Measurements from ENCODE around the gene INIP.

INIP gene

DNA sequence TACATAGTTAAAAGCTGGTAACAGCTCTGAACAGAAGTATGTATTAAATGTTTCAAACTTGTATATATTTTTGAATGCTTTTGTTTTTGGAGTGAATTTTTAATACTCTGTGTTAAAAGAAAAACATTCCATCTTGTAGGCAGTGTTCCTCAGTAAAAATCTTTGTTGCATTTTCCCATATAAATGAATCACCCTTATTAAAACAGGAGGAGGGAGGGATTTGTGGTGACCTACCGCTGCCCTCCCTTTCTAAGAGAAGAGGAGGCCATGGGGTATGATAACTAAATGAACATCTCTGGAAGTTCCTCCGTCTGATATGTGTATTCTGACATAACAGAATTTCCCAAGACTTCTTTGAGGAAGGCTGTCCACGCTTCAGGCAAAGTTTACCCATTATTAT lies 53.4 kb downstream of the INIP start:
- WGBS: 77% methylated on average over 2 of the region's 3 CpGs
- no peak for DNase-seq
- no peak overlapping the region for H3K4me3 ChIP-seq (ENCODE audit: insufficient read depth in 1 of 2, low read depth in 1 of 2, low read length in 2 of 2)
- no peaks in the 10 kb centered on the region for H3K79me1 ChIP-seq (replicated peaks; ENCODE audit: low read length, poor library complexity, severe bottlenecking)
- H2BK15ac ChIP-seq (ENCODE audit: low read depth, poor library complexity, severe bottlenecking): no peak overlapping the region
- H2AFZ ChIP-seq (ENCODE audit: low read depth, low read length): no peak overlapping the region
- no peak overlapping the region for H4K91ac ChIP-seq (ENCODE audit: low read length)
- no peaks in the 10 kb centered on the region for H3K27me3 ChIP-seq (ENCODE audit: control insufficient read depth in 1 of 2, insufficient read depth in 1 of 2, low read length in 2 of 2)
- H3K9me3 ChIP-seq (ENCODE audit: control insufficient read depth, low read length): no peaks in the 10 kb centered on the region
- no peak overlapping the region for H3K27ac ChIP-seq (ENCODE audit: low read length, poor library complexity, severe bottlenecking)
- no peak overlapping the region for H2BK5ac ChIP-seq (ENCODE audit: low read depth, low read length, poor library complexity, severe bottlenecking)
- H4K8ac ChIP-seq (ENCODE audit: low read length): no peak overlapping the region
- H3K36me3 ChIP-seq (ENCODE audit: control insufficient read depth in 1 of 2, insufficient read depth in 2 of 2, low read depth in 1 of 2, low read length in 2 of 2): peaks cover 0 to 7% of the 10 kb centered on the region in 2 experiments
- H3K18ac ChIP-seq (ENCODE audit: low read depth in 1 of 2, low read length in 2 of 2): no peak overlapping the region
- H2BK12ac ChIP-seq (ENCODE audit: low read length in 2 of 2): no peak overlapping the region
- H3K14ac ChIP-seq (ENCODE audit: low read length in 2 of 2): no peak overlapping the region
- H3K4me1 ChIP-seq (ENCODE audit: control insufficient read depth, insufficient read depth, low read depth, low read length): no peaks in the 10 kb centered on the region
- H2BK120ac ChIP-seq (ENCODE audit: low read depth, low read length): no peak overlapping the region
- no peak overlapping the region for H3K23ac ChIP-seq (ENCODE audit: low read length in 2 of 2)
- H3K4ac ChIP-seq (ENCODE audit: low read depth in 1 of 2, low read length in 2 of 2): no peak overlapping the region
- no peak overlapping the region for H3K9ac ChIP-seq (ENCODE audit: low read length)
- H3K4me2 ChIP-seq (ENCODE audit: low read length, poor library complexity, severe bottlenecking): no peak overlapping the region
- no peak overlapping the region for H2AK5ac ChIP-seq (ENCODE audit: low read length, severe bottlenecking)

DNA sequence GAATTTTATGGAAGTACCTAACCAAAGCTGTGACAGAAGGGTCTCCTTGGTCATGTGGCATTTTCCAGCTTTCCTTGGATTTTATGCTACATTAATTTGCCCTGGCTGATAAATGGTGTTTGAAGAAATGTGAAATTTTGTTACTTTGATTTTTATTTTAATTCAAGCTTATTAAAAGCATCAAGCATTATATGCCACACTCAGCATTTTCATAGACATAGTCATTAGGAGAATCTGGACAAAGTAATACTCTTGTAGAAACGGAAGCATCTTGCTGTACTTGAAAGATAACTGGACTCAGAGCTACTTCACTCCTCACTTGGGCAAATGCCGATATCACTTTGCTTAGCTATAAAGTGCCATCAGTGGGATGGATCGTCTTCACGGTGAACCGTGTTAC lies 54.2 kb downstream of the INIP start:
- H3K27ac ChIP-seq (ENCODE audit: low read length, poor library complexity, severe bottlenecking): no peak overlapping the region
- no peak overlapping the region for H2BK5ac ChIP-seq (ENCODE audit: low read depth, low read length, poor library complexity, severe bottlenecking)
- no peak overlapping the region for H2BK12ac ChIP-seq (ENCODE audit: low read length in 2 of 2)
- no peak overlapping the region for H3K23ac ChIP-seq (ENCODE audit: low read length in 2 of 2)
- no peak overlapping the region for H3K18ac ChIP-seq (ENCODE audit: low read depth in 1 of 2, low read length in 2 of 2)
- no peak overlapping the region for H2BK15ac ChIP-seq (ENCODE audit: low read depth, poor library complexity, severe bottlenecking)
- DNase-seq: no peak
- H2BK120ac ChIP-seq (ENCODE audit: low read depth, low read length): no peak overlapping the region
- 97% methylated on average over 4 of the region's 5 CpGs for WGBS
- H3K4me3 ChIP-seq (ENCODE audit: insufficient read depth in 1 of 2, low read depth in 1 of 2, low read length in 2 of 2): no peak overlapping the region
- no peaks in the 10 kb centered on the region for H3K4me1 ChIP-seq (ENCODE audit: control insufficient read depth, insufficient read depth, low read depth, low read length)
- peaks cover 0 to 12% of the 10 kb centered on the region in 2 experiments for H3K36me3 ChIP-seq (ENCODE audit: control insufficient read depth in 1 of 2, insufficient read depth in 2 of 2, low read depth in 1 of 2, low read length in 2 of 2)
- no peaks in the 10 kb centered on the region for H3K9me3 ChIP-seq (ENCODE audit: control insufficient read depth, low read length)
- no peak overlapping the region for H2AFZ ChIP-seq (ENCODE audit: low read depth, low read length)
- no peak overlapping the region for H4K91ac ChIP-seq (ENCODE audit: low read length)
- no peak overlapping the region for H4K8ac ChIP-seq (ENCODE audit: low read length)
- no peak overlapping the region for H2AK5ac ChIP-seq (ENCODE audit: low read length, severe bottlenecking)
- H3K4ac ChIP-seq (ENCODE audit: low read depth in 1 of 2, low read length in 2 of 2): no peak overlapping the region
- no peak overlapping the region for H3K9ac ChIP-seq (ENCODE audit: low read length)
- no peaks in the 10 kb centered on the region for H3K79me1 ChIP-seq (replicated peaks; ENCODE audit: low read length, poor library complexity, severe bottlenecking)
- no peak overlapping the region for H3K14ac ChIP-seq (ENCODE audit: low read length in 2 of 2)
- no peaks in the 10 kb centered on the region for H3K27me3 ChIP-seq (ENCODE audit: control insufficient read depth in 1 of 2, insufficient read depth in 1 of 2, low read length in 2 of 2)
- no peak overlapping the region for H3K4me2 ChIP-seq (ENCODE audit: low read length, poor library complexity, severe bottlenecking)

DNA sequence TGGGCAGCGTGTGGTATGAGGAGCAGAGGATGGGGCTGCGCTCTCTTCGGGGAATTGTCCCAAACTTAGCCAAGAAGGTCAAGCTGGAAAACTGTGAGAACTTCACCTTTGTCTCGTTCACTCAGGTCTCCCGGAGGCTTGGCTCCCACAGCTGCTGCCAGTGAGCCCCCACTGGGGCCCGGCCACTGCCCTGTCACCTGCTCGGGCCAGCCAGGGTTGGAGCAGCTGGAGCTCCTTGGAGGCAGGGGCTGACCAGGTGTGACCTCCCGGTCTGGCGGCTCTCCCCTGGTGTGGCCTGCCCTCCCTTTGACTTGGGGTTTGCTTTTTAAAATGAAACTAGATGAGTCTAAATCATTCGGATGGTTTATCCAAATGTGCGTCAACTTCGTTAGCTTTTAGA lies 58.0 kb downstream of the INIP start:
- Histone ChIP-seq H3K14ac (ENCODE audit: low read length in 2 of 2) (no peak overlapping the region), H3K4me3 (ENCODE audit: insufficient read depth in 1 of 2, low read depth in 1 of 2, low read length in 2 of 2) (no peak overlapping the region), H3K27me3 (ENCODE audit: control insufficient read depth in 1 of 2, insufficient read depth in 1 of 2, low read length in 2 of 2) (no peaks in the 10 kb centered on the region), H3K4me2 (ENCODE audit: low read length, poor library complexity, severe bottlenecking) (no peak overlapping the region), H3K4me1 (ENCODE audit: control insufficient read depth, insufficient read depth, low read depth, low read length) (no peaks in the 10 kb centered on the region), H3K4ac (ENCODE audit: low read depth in 1 of 2, low read length in 2 of 2) (no peak overlapping the region), H3K36me3 (ENCODE audit: control insufficient read depth in 1 of 2, insufficient read depth in 2 of 2, low read depth in 1 of 2, low read length in 2 of 2) (peaks cover 0 to 12% of the 10 kb centered on the region in 2 experiments), H3K18ac (ENCODE audit: low read depth in 1 of 2, low read length in 2 of 2) (no peak overlapping the region), H3K79me1 (replicated peaks; ENCODE audit: low read length, poor library complexity, severe bottlenecking) (no peaks in the 10 kb centered on the region), H3K9me3 (ENCODE audit: control insufficient read depth, low read length) (no peaks in the 10 kb centered on the region), H3K27ac (ENCODE audit: low read length, poor library complexity, severe bottlenecking) (no peak overlapping the region), H2BK120ac (ENCODE audit: low read depth, low read length) (no peak overlapping the region), H2AFZ (ENCODE audit: low read depth, low read length) (no peak overlapping the region), H2BK15ac (ENCODE audit: low read depth, poor library complexity, severe bottlenecking) (no peak overlapping the region), H2AK5ac (ENCODE audit: low read length, severe bottlenecking) (no peak overlapping the region), H2BK5ac (ENCODE audit: low read depth, low read length, poor library complexity, severe bottlenecking) (no peak overlapping the region), H4K8ac (ENCODE audit: low read length) (no peak overlapping the region), H4K91ac (ENCODE audit: low read length) (no peak overlapping the region), H3K23ac (ENCODE audit: low read length in 2 of 2) (no peak overlapping the region), H3K9ac (ENCODE audit: low read length) (no peak overlapping the region), H2BK12ac (ENCODE audit: low read length in 2 of 2) (no peak overlapping the region)
- no peak for DNase-seq
- WGBS: 95% methylated on average over 9 of the region's 12 CpGs

DNA sequence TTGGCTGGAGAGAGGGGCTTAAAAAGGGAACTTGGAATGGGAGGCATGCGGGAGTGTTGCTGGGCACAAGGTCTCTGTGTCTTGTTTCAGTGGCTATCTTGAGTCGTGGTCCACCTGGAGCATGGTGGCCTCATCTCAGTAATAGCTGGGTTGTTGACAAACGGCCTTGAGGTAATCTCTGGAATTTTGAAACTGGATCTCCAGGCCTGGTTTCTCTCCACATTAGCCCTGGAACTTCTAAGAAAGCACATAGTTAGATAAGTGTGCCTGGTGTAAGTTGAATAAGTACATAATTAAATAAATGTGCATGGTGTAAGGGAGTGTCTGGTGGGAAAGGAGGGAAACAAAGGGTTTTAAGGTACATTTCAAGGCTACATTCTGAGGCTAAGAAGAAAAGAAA lies 62.2 kb downstream of the INIP start:
- H2BK15ac ChIP-seq (ENCODE audit: low read depth, poor library complexity, severe bottlenecking): no peak overlapping the region
- H2BK12ac ChIP-seq (ENCODE audit: low read length in 2 of 2): no peak overlapping the region
- H2AFZ ChIP-seq (ENCODE audit: low read depth, low read length): no peak overlapping the region
- no peaks in the 10 kb centered on the region for H3K9me3 ChIP-seq (ENCODE audit: control insufficient read depth, low read length)
- no peak overlapping the region for H3K9ac ChIP-seq (ENCODE audit: low read length)
- H3K36me3 ChIP-seq (ENCODE audit: control insufficient read depth in 1 of 2, insufficient read depth in 2 of 2, low read depth in 1 of 2, low read length in 2 of 2): peaks cover 0 to 12% of the 10 kb centered on the region in 2 experiments
- H3K4me1 ChIP-seq (ENCODE audit: control insufficient read depth, insufficient read depth, low read depth, low read length): peaks cover 2% of the 10 kb centered on the region
- H3K79me1 ChIP-seq (replicated peaks; ENCODE audit: low read length, poor library complexity, severe bottlenecking): no peaks in the 10 kb centered on the region
- no peaks in the 10 kb centered on the region for H3K27me3 ChIP-seq (ENCODE audit: control insufficient read depth in 1 of 2, insufficient read depth in 1 of 2, low read length in 2 of 2)
- no peak overlapping the region for H4K8ac ChIP-seq (ENCODE audit: low read length)
- H2AK5ac ChIP-seq (ENCODE audit: low read length, severe bottlenecking): no peak overlapping the region
- no peak overlapping the region for H3K4me3 ChIP-seq (ENCODE audit: insufficient read depth in 1 of 2, low read depth in 1 of 2, low read length in 2 of 2)
- no peak overlapping the region for H3K4me2 ChIP-seq (ENCODE audit: low read length, poor library complexity, severe bottlenecking)
- H3K27ac ChIP-seq (ENCODE audit: low read length, poor library complexity, severe bottlenecking): no peak overlapping the region
- no peak overlapping the region for H3K23ac ChIP-seq (ENCODE audit: low read length in 2 of 2)
- H3K18ac ChIP-seq (ENCODE audit: low read depth in 1 of 2, low read length in 2 of 2): no peak overlapping the region
- H4K91ac ChIP-seq (ENCODE audit: low read length): no peak overlapping the region
- H2BK120ac ChIP-seq (ENCODE audit: low read depth, low read length): no peak overlapping the region
- H3K4ac ChIP-seq (ENCODE audit: low read depth in 1 of 2, low read length in 2 of 2): no peak overlapping the region
- WGBS: 67% methylated on average over 3 of the region's 3 CpGs
- no peak overlapping the region for H3K14ac ChIP-seq (ENCODE audit: low read length in 2 of 2)
- no peak for DNase-seq
- no peak overlapping the region for H2BK5ac ChIP-seq (ENCODE audit: low read depth, low read length, poor library complexity, severe bottlenecking)
